OCI-LY7 (cell line): ENCODE measurements around the gene IGSF9. TPM values are rescaled to one million over a fixed set of nuclear protein-coding genes. Genes with fewer than 3 reads are reported as not detected.

ENCODE experiments used
- BruUV-seq: library from RNA; stranded (reverse); fragments of 400-500 nt; replicated peaks from 2 replicates; lab custom pipeline; 2021; lab: Mats Ljungman, UMichigan
- CTCF ChIA-PET: fragments of 300-600 bp; sonication (Branson Sonifier 250); formaldehyde crosslinking; loops from one replicate; lab custom pipeline; 2022; ENCODE audit warnings: antibody characterized with exemption; ENCODE audit not compliant: unreplicated experiment; lab: Charles Lee
- POLR2A ChIA-PET: fragments of 300-600 bp; sonication (Branson Sonifier 250); formaldehyde crosslinking; loops from one replicate; lab custom pipeline; 2022; ENCODE audit warnings: antibody characterized with exemption; lab: Charles Lee
- DNase-seq: peaks from one replicate; pipeline ENCODE4 v3.0.0-alpha.2; 2015; ENCODE audit warnings: low spot score
- H2AFZ ChIP-seq: fragments of 200-600 bp; sonication (generic), shearing (Covaris generic); 2 replicates; pipeline ENCODE4 v1.6.1; 2014; ENCODE audit warnings: mild to moderate bottlenecking, antibody characterized with exemption, low read length, moderate library complexity
- H3K27ac ChIP-seq: fragments of 200-600 bp; sonication (generic); 2 replicates; pipeline ENCODE4 v1.5.1; 2014; ENCODE audit warnings: mixed run types, low read depth, mild to moderate bottlenecking, moderate library complexity, low read length, inconsistent platforms; ENCODE audit not compliant: poor library complexity, severe bottlenecking
- H3K36me3 ChIP-seq: fragments of 200-600 bp; sonication (generic); 2 replicates; pipeline ENCODE4 v1.6.1; 2014; ENCODE audit warnings: mild to moderate bottlenecking, antibody characterized with exemption, low read length, moderate library complexity, mixed read lengths; ENCODE audit not compliant: insufficient read depth
- H3K4me1 ChIP-seq: fragments of 200-600 bp; sonication (generic); 2 replicates; pipeline ENCODE4 v1.5.1; 2014; ENCODE audit warnings: mild to moderate bottlenecking, low read length; ENCODE audit not compliant: insufficient read depth, poor library complexity, severe bottlenecking
- H3K4me2 ChIP-seq: fragments of 200-600 bp; sonication (generic); 2 replicates; pipeline ENCODE4 v1.6.1; 2014; ENCODE audit warnings: mild to moderate bottlenecking, low read length
- H3K4me3 ChIP-seq: fragments of 200-600 bp; sonication (generic); 2 replicates; pipeline ENCODE4 v1.5.1; 2014; ENCODE audit warnings: mild to moderate bottlenecking, low read depth, low read length; ENCODE audit not compliant: poor library complexity, severe bottlenecking
- H3K79me2 ChIP-seq: fragments of 200-600 bp; sonication (generic); 2 replicates; pipeline ENCODE4 v1.6.1; 2016; ENCODE audit warnings: low read depth, mild to moderate bottlenecking, low read length, moderate library complexity, mixed read lengths; ENCODE audit not compliant: insufficient read depth
- H3K9me2 ChIP-seq: fragments of 200-600 bp; sonication (generic); 2 replicates; pipeline ENCODE4 v1.6.1; 2016; ENCODE audit warnings: mild to moderate bottlenecking, low read length, mixed read lengths; ENCODE audit not compliant: insufficient read depth
- H3K9me3 ChIP-seq: fragments of 200-600 bp; sonication (generic); 2 replicates; pipeline ENCODE4 v1.6.1; 2014; ENCODE audit warnings: mild to moderate bottlenecking, mixed run types, low read length, mixed read lengths
- H4K20me1 ChIP-seq: fragments of 200-600 bp; sonication (generic); 2 replicates; pipeline ENCODE4 v1.6.1; 2014; ENCODE audit warnings: mild to moderate bottlenecking, antibody characterized with exemption, low read length, moderate library complexity, mixed read lengths; ENCODE audit not compliant: insufficient read depth
- CTCF ChIP-seq: fragments of 200-600 bp; sonication (generic); conservative IDR thresholded peaks from 2 replicates; pipeline ENCODE4 v1.5.1; 2014; ENCODE audit warnings: mild to moderate bottlenecking, antibody characterized with exemption, low read length, moderate library complexity, mixed read lengths
- EZH2phosphoT487 ChIP-seq: fragments of 200-600 bp; sonication (generic); IDR thresholded peaks from 2 replicates; pipeline ENCODE4 v1.6.1; 2018; ENCODE audit warnings: low read depth, borderline replicate concordance, mild to moderate bottlenecking, mixed run types, antibody characterized with exemption, low read length, moderate library complexity, mixed read lengths
- intact Hi-C: fragments of 100-400 bp; cut with micrococcal nuclease; formaldehyde crosslinking; loops from one replicate; pipeline ENCODE4 v1.10.0; 2022; ENCODE audit not compliant: unreplicated experiment
- total RNA-seq, 2 experiments: library from RNA; depleted of rRNA in 1 of 2; stranded (reverse); fragments of >200 nt in 1 of 2; shearing (Covaris generic) in 1 of 2; gene quantifications; 2 replicates each; pipeline ENCODE4 v1.2.3, GENCODE V29; 2014 to 2022

IGSF9 gene
- total RNA-seq, 2 experiments from 2014 or later = not detected

- H3K4me3 ChIP-seq = no peak overlapping the region
- H3K4me1 ChIP-seq = no peaks in the 10 kb centered on the region
- no peaks in the 10 kb centered on the region for H3K9me2 ChIP-seq
- no peak overlapping the region for H3K27ac ChIP-seq
- POLR2A ChIA-PET = interaction anchor here (1.7 kb wide), 1 partner anchor 9 kb away, joined by 13 read pairs; no protein-coding TSS in a partner anchor
- no peak for DNase-seq
- H3K36me3 ChIP-seq = no peaks in the 10 kb centered on the region
- CTCF ChIA-PET = no interaction called here
- no peak overlapping the region for H2AFZ ChIP-seq
- TF ChIP-seq EZH2phosphoT487 = no peak
- no peak for TF ChIP-seq CTCF
- no peaks in the 10 kb centered on the region for H4K20me1 ChIP-seq
- no peaks in the 10 kb centered on the region for H3K9me3 ChIP-seq
- no peak overlapping the region for H3K4me2 ChIP-seq
- intact Hi-C loops = no loop called here
- H3K79me2 ChIP-seq = no peaks in the 10 kb centered on the region
- no TSS peak for BruUV-seq
Observed at GRCh38 chr1:159880430-159880829, 65.0 kb downstream of the IGSF9 start.

GRCh38 chr1:159879977-159880376, 65.4 kb downstream of the IGSF9 start:
- intact Hi-C loops = no loop called here
- no peak for TF ChIP-seq CTCF
- BruUV-seq = no TSS peak
- Histone ChIP-seq H4K20me1 (no peaks in the 10 kb centered on the region), H3K9me2 (no peaks in the 10 kb centered on the region), H3K27ac (no peak overlapping the region), H3K36me3 (no peaks in the 10 kb centered on the region), H3K4me3 (no peak overlapping the region), H3K79me2 (no peaks in the 10 kb centered on the region), H2AFZ (no peak overlapping the region), H3K4me2 (no peak overlapping the region), H3K4me1 (no peaks in the 10 kb centered on the region), H3K9me3 (no peaks in the 10 kb centered on the region)
- ChIA-PET POLR2A (interaction anchor here (1.7 kb wide), 1 partner anchor 9 kb away, joined by 13 read pairs; no protein-coding TSS in a partner anchor), CTCF (no interaction called here)
- DNase-seq = no peak

GRCh38 chr1:159879136-159879535, 66.3 kb downstream of the IGSF9 start:
- Histone ChIP-seq H2AFZ (no peak overlapping the region), H3K27ac (no peak overlapping the region), H3K9me2 (no peaks in the 10 kb centered on the region), H3K4me3 (no peak overlapping the region), H3K79me2 (no peaks in the 10 kb centered on the region), H3K36me3 (no peaks in the 10 kb centered on the region), H3K4me2 (no peak overlapping the region), H4K20me1 (no peaks in the 10 kb centered on the region), H3K9me3 (no peaks in the 10 kb centered on the region), H3K4me1 (no peaks in the 10 kb centered on the region)
- TF ChIP-seq CTCF = no peak
- no peak for TF ChIP-seq EZH2phosphoT487
- ChIA-PET POLR2A (no interaction called here), CTCF (no interaction called here)
- intact Hi-C loops = no loop called here
- BruUV-seq = no TSS peak
- no peak for DNase-seq
